Astrocyte of the cerebellum (primary cell): ENCODE measurements around the gene TPRG1L.

ENCODE experiments used
- DNase-seq: peaks from one replicate; pipeline ENCODE4 v3.0.0-alpha.2; 2011; ENCODE audit warnings: low read depth
- H3K4me3 ChIP-seq: 2 replicates; pipeline ENCODE4 v1.5.1; 2011; ENCODE audit warnings: mild to moderate bottlenecking, low read depth, low read length, moderate library complexity
- CTCF ChIP-seq: IDR thresholded peaks from 2 replicates; pipeline ENCODE4 v1.5.1; 2012; ENCODE audit warnings: low read length, low read depth, moderate library complexity, mild to moderate bottlenecking; ENCODE audit errors: missing control alignments
- in situ Hi-C: cut with HindIII; loops from 2 replicates; pipeline ENCODE4 v1.10.0; 2017; ENCODE audit warnings: low sequenced_read_pairs

TPRG1L gene

GRCh38 chr1:3586986-3587759, 37.6 kb upstream of the TPRG1L start:
- in situ Hi-C loops: no loop called here
- no peak for DNase-seq
- no peak overlapping the region for H3K4me3 ChIP-seq
- no peak for TF ChIP-seq CTCF

GRCh38 chr1:3588395-3588794, 36.4 kb upstream of the TPRG1L start:
- no peak for TF ChIP-seq CTCF
- DNase-seq: no peak
- no peak overlapping the region for H3K4me3 ChIP-seq
- in situ Hi-C loops: no loop called here

- DNase-seq: no peak
- in situ Hi-C loops: no loop called here
- no peak for TF ChIP-seq CTCF
- no peak overlapping the region for H3K4me3 ChIP-seq
These were observed 34.6 kb upstream of the TPRG1L start for GRCh38 chr1:3590139-3590763.

GRCh38 chr1:3590951-3591865, 33.6 kb upstream of the TPRG1L start:
- TF ChIP-seq CTCF: no peak
- in situ Hi-C loops: no loop called here

GRCh38 chr1:3593334-3593733, 31.5 kb upstream of the TPRG1L start:
- in situ Hi-C loops: no loop called here
- TF ChIP-seq CTCF: no peak
- no peak overlapping the region for H3K4me3 ChIP-seq
- no peak for DNase-seq

More at GRCh38 chr1:3590951-3591865, 33.6 kb upstream of the TPRG1L start:
- H3K4me3 ChIP-seq: no peak overlapping the region
- no peak for DNase-seq

GRCh38 chr1:3593745-3594144, 31.1 kb upstream of the TPRG1L start:
- in situ Hi-C loops: no loop called here
- H3K4me3 ChIP-seq: no peak overlapping the region

More at GRCh38 chr1:3593745-3594144, 31.1 kb upstream of the TPRG1L start:
- no peak for DNase-seq
- no peak for TF ChIP-seq CTCF
